OCI-LY3 (cell line): ENCODE results near the gene PCNP.

Source experiments
- CTCF ChIP-seq: fragments of 200-600, 300-600 bp; sonication (generic); IDR thresholded peaks from 2 replicates; pipeline ENCODE4 v1.5.1; 2014; ENCODE audit warnings: antibody characterized with exemption, low read length, low read depth
- EZH2phosphoT487 ChIP-seq: fragments of 200-600 bp; shearing (Covaris generic); IDR thresholded peaks from 2 replicates; pipeline ENCODE4 v1.6.1; 2018; ENCODE audit warnings: antibody characterized with exemption, mixed run types, low read depth

GRCh38 chr3:101533603-101533968, 40.4 kb upstream of the PCNP start:
- TF ChIP-seq CTCF (no peak), EZH2phosphoT487 (no peak)
